ENCODE results near the gene MCEMP1. TPM values are rescaled to one million over a fixed set of nuclear protein-coding genes. Genes with fewer than 3 reads are reported as not detected.

MCEMP1 gene
- total and polyA plus RNA-seq, 7 experiments from 2014 or later, result 1.2 to 12.3 TPM; not detected in 5

DNA sequence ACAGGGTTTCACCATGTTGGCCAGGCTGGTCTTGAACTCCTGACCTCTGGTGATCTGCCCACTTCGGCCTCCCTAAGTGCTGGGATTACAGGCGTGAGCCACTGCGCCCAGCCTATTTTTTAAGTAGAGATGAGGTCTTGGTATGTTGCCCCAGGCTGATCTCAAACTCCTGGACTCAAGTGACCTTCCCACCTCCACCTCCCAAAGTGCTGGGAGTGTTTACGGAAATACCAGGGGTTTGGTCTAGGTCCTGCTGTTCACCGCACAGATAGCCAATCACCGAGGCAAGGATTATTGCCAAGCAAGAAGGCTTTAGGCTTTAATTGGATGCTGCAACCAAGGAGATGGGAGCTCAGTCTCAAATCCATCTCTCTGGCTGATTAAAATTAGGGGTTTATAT lies 43.5 kb downstream of the MCEMP1 start:
- Mint-ChIP-seq H3K4me3 (no peak overlapping the region), H3K9me3 (peaks cover 0 to 6% (median 0%) of the 10 kb centered on the region in 11 donors), H3K27me3 (no peaks in the 10 kb centered on the region), H3K4me1 (peaks cover 0 to 8% (median 7%) of the 10 kb centered on the region in 7 donors), H3K36me3 (no peaks in the 10 kb centered on the region), H3K27ac (peak overlapping the region in 2 of 9 donors; percentile 10 to 12)
- Histone ChIP-seq H3K27me3 (ENCODE audit: control insufficient read depth in 2 of 2, insufficient read depth in 2 of 2, low read length in 2 of 2) (no peaks in the 10 kb centered on the region), H3K4me1 (ENCODE audit: control insufficient read depth in 2 of 2, insufficient read depth in 2 of 2, low read length in 2 of 2) (peaks cover 7% of the 10 kb centered on the region in 2 donors), H3K36me3 (ENCODE audit: control insufficient read depth in 2 of 3, insufficient read depth in 3 of 3, low read length in 3 of 3) (no peaks in the 10 kb centered on the region), H3K4me3 (ENCODE audit: low read length) (no peak overlapping the region), H3K27ac (ENCODE audit: low read depth, low read length) (no peak overlapping the region), H3K9me3 (ENCODE audit: control insufficient read depth in 2 of 3, low read length in 3 of 3) (no peaks in the 10 kb centered on the region)
- CTCF ChIA-PET, result no interaction called here
- intact Hi-C loops (cut with micrococcal nuclease), result no loop called here
- POLR2A ChIA-PET, result interaction anchor here (1.9 kb wide), 1 partner anchor 15 kb away, joined by 7 read pairs; no protein-coding TSS in a partner anchor
- ATAC-seq (no peak), DNase-seq (no peak)

DNA sequence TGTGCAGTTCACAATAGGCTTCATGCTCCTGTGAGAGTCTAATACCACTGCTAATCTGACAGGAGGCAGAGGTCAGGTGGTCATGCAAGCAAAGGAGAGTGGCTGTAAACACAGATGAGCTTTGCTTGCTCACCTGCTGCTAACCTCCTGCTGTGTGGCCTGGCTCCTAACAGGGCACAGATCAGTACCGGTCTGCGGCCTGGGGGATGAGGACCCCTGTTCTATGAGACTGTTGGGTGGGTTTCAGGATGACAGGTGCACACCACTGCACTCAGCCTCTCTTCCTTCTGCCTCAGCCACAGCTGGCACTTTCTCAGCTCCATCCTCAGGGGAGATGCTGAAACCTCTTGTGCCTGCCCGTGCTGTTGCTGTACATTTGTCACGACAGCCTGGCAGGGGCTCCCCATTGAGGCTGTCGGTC lies 45.4 kb downstream of the MCEMP1 start:
- Histone ChIP-seq H3K4me1 (ENCODE audit: control insufficient read depth in 2 of 2, insufficient read depth in 2 of 2, low read length in 2 of 2) (peaks cover 7% of the 10 kb centered on the region in 2 donors), H3K27me3 (ENCODE audit: control insufficient read depth in 2 of 2, insufficient read depth in 2 of 2, low read length in 2 of 2) (no peaks in the 10 kb centered on the region), H3K27ac (ENCODE audit: low read depth, low read length) (no peak overlapping the region), H3K9me3 (ENCODE audit: control insufficient read depth in 2 of 3, low read length in 3 of 3) (no peaks in the 10 kb centered on the region), H3K4me3 (ENCODE audit: low read length) (no peak overlapping the region), H3K36me3 (ENCODE audit: control insufficient read depth in 2 of 3, insufficient read depth in 3 of 3, low read length in 3 of 3) (no peaks in the 10 kb centered on the region)
- ATAC-seq, result no peak
- Mint-ChIP-seq H3K36me3 (peaks cover 0 to under 1% (median 0%) of the 10 kb centered on the region in 5 donors), H3K9me3 (peaks cover 0 to 4% (median 0%) of the 10 kb centered on the region in 11 donors), H3K27ac (no peak overlapping the region), H3K4me3 (no peak overlapping the region), H3K4me1 (peaks cover 0 to 8% (median 4%) of the 10 kb centered on the region in 7 donors), H3K27me3 (peaks cover 0 to 5% (median 1%) of the 10 kb centered on the region in 5 donors)
- no peak for DNase-seq
- CTCF ChIA-PET, result interaction anchor here (0.7 to 1.1 kb wide), 2 partner anchors 78 to 703 kb away, joined by 3 read pairs; no protein-coding TSS in a partner anchor
- intact Hi-C loops (cut with micrococcal nuclease), result no loop called here
- POLR2A ChIA-PET, result no interaction called here

DNA sequence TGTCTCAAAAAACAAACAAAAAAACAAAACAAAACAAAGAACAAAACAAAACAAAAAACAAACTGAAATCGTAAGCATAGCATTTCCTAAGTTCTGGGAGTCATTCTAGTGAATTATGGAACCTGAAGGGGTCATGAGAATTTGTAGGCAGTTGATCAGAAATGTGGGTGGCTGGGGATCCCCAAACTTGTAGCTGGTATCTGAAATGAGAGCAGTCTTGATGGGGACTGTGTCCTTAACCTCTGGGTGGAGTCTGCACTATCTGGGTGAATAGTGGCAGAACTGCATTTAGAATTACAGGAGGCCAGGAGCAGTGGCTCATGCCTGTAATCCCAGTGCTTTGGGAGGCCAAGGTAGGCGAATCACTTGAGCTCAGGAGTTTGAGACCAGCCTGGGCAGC lies 48.9 kb downstream of the MCEMP1 start:
- H3K27ac Mint-ChIP-seq, result peak overlapping the region in 1 of 9 donors; percentile 36
- POLR2A ChIA-PET, result no interaction called here

DNA sequence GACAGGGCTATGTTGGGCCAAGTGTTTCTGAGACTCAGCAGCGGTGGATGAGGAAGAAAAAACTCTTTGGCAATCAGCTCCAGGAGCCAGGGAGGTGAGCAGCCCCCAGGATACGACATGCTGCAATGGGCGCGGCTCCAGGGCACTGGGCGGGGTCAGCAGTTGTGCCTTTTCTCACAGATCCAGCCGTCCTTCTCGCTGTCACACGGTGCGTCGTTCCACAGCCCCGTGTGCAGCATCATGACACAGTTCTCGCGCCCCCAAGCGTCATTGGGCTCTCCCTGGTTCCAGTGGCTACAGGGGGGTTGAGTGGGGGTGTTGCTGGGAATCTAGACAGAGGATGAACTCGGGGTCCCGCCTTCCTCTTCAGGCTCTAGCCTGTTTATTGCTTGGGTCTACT lies 52.3 kb downstream of the MCEMP1 start:
- DNase-seq, result peak in 1 of 9 donors; percentile 19
- Histone ChIP-seq H3K27ac (ENCODE audit: low read depth, low read length) (no peak overlapping the region), H3K4me1 (ENCODE audit: control insufficient read depth in 2 of 2, insufficient read depth in 2 of 2, low read length in 2 of 2) (peaks cover 0 to 16% of the 10 kb centered on the region in 2 donors), H3K4me3 (ENCODE audit: low read length) (no peak overlapping the region), H3K36me3 (ENCODE audit: control insufficient read depth in 2 of 3, insufficient read depth in 3 of 3, low read length in 3 of 3) (no peaks in the 10 kb centered on the region), H3K27me3 (ENCODE audit: control insufficient read depth in 2 of 2, insufficient read depth in 2 of 2, low read length in 2 of 2) (peaks cover 0 to 13% of the 10 kb centered on the region in 2 donors), H3K9me3 (ENCODE audit: control insufficient read depth in 2 of 3, low read length in 3 of 3) (no peaks in the 10 kb centered on the region)
- POLR2A ChIA-PET, result interaction anchor here (0.5 to 0.6 kb wide), 2 partner anchors 30 to 1292 kb away, joined by 3 read pairs; no protein-coding TSS in a partner anchor
- H3K27me3 Mint-ChIP-seq, result peaks cover 19 to 53% (median 36%) of the 10 kb centered on the region in 5 donors
- intact Hi-C loops (cut with micrococcal nuclease), result no loop called here
- peaks cover 0 to 4% (median 0%) of the 10 kb centered on the region in 5 donors for H3K36me3 Mint-ChIP-seq
- H3K4me1 Mint-ChIP-seq, result peaks cover 0 to 15% (median 14%) of the 10 kb centered on the region in 7 donors
- ATAC-seq, result peak; percentile 72
- peaks cover 0 to 4% (median 0%) of the 10 kb centered on the region in 11 donors for H3K9me3 Mint-ChIP-seq
- H3K27ac Mint-ChIP-seq, result peak overlapping the region in 1 of 9 donors; percentile 8
- H3K4me3 Mint-ChIP-seq, result peak overlapping the region in 6 of 10 donors; percentile 14 to 77 (median 67)
- CTCF ChIA-PET, result no interaction called here

More for the DNA sequence above, 48.9 kb downstream of the MCEMP1 start:
- H3K9me3 Mint-ChIP-seq, result peaks cover 0 to 4% (median 0%) of the 10 kb centered on the region in 11 donors
- H3K27ac ChIP-seq (ENCODE audit: low read depth, low read length), result no peak overlapping the region
- peaks cover 0 to 13% of the 10 kb centered on the region in 2 donors for H3K27me3 ChIP-seq (ENCODE audit: control insufficient read depth in 2 of 2, insufficient read depth in 2 of 2, low read length in 2 of 2)
- ATAC-seq (no peak), DNase-seq (no peak)
- intact Hi-C loops (cut with micrococcal nuclease), result no loop called here
- CTCF ChIA-PET, result no interaction called here
- H3K36me3 ChIP-seq (ENCODE audit: control insufficient read depth in 2 of 3, insufficient read depth in 3 of 3, low read length in 3 of 3), result no peaks in the 10 kb centered on the region
- peaks cover 0 to 16% of the 10 kb centered on the region in 2 donors for H3K4me1 ChIP-seq (ENCODE audit: control insufficient read depth in 2 of 2, insufficient read depth in 2 of 2, low read length in 2 of 2)
- H3K27me3 Mint-ChIP-seq, result peaks cover 19 to 33% (median 31%) of the 10 kb centered on the region in 5 donors
- peaks cover 0 to 15% (median 14%) of the 10 kb centered on the region in 7 donors for H3K4me1 Mint-ChIP-seq
- H3K9me3 ChIP-seq (ENCODE audit: control insufficient read depth in 2 of 3, low read length in 3 of 3), result no peaks in the 10 kb centered on the region
- H3K36me3 Mint-ChIP-seq, result peaks cover 0 to 4% (median 0%) of the 10 kb centered on the region in 5 donors
- H3K4me3 Mint-ChIP-seq, result no peak overlapping the region
- H3K4me3 ChIP-seq (ENCODE audit: low read length), result no peak overlapping the region

Other genes starting within 250 kb of the MCEMP1 start
- gene PEX11G, start 188.1 kb upstream of the MCEMP1 start, total RNA-seq, result 1 to 10 TPM in 1 of 5 experiments, under 1 TPM in 4; 0.59 to 1.2 (median 0.76) TPM
- 1 to 10 TPM in 1 of 2 donors, under 1 TPM in 1; 0.89 to 1.6 TPM for gene PEX11G, start 188.1 kb upstream of the MCEMP1 start, polyA plus RNA-seq
- 10 to 100 TPM in 1 of 5 experiments, 1 to 10 TPM in 4; 5.7 to 10.1 (median 7.2) TPM for gene ZNF358, start 161.0 kb upstream of the MCEMP1 start, total RNA-seq
- gene ZNF358, start 161.0 kb upstream of the MCEMP1 start, polyA plus RNA-seq, result 1 to 10 TPM; 1.4 to 2.6 TPM
- 10 to 100 TPM; 13.8 to 49.2 (median 18.1) TPM for gene MCOLN1, start 154.5 kb upstream of the MCEMP1 start, total RNA-seq
- 10 to 100 TPM in 1 of 2 donors, 1 to 10 TPM in 1; 8.8 to 11.7 TPM for gene MCOLN1, start 154.5 kb upstream of the MCEMP1 start, polyA plus RNA-seq
- gene PNPLA6, start 141.4 kb upstream of the MCEMP1 start, total RNA-seq, result 100 to 1,000 TPM in 4 of 5 experiments, 10 to 100 TPM in 1; 82.0 to 157 (median 133) TPM
- gene PNPLA6, start 141.4 kb upstream of the MCEMP1 start, polyA plus RNA-seq, result 10 to 100 TPM in 1 of 2 donors, 1 to 10 TPM in 1; 5.3 to 12.7 TPM
- under 1 TPM in 4 of 5 experiments, not detected in 1; 0.16 to 0.76 (median 0.35) TPM for gene CAMSAP3, start 81.2 kb upstream of the MCEMP1 start, total RNA-seq
- under 1 TPM; 0.06 to 0.07 TPM for gene CAMSAP3, start 81.2 kb upstream of the MCEMP1 start, polyA plus RNA-seq
- 10 to 100 TPM; 49.3 to 79.8 (median 76.4) TPM for gene XAB2, start 47.5 kb upstream of the MCEMP1 start, total RNA-seq
- 10 to 100 TPM in 1 of 2 donors, 1 to 10 TPM in 1; 6.4 to 11.9 TPM for gene XAB2, start 47.5 kb upstream of the MCEMP1 start, polyA plus RNA-seq
- gene PET100, start 47.3 kb upstream of the MCEMP1 start, total RNA-seq, result 100 to 1,000 TPM; 112 to 134 (median 117) TPM
- 100 to 1,000 TPM; 158 to 274 TPM for gene PET100, start 47.3 kb upstream of the MCEMP1 start, polyA plus RNA-seq
- 10 to 100 TPM in 1 of 5 experiments, 1 to 10 TPM in 4; 2.2 to 13.4 (median 5.4) TPM for gene PCP2, start 43.4 kb upstream of the MCEMP1 start, total RNA-seq
- not detected for gene PCP2, start 43.4 kb upstream of the MCEMP1 start, polyA plus RNA-seq
- 100 to 1,000 TPM; 158 to 411 (median 187) TPM for gene STXBP2, start 40.0 kb upstream of the MCEMP1 start, total RNA-seq
- 10 to 100 TPM; 52.8 to 61.1 TPM for gene STXBP2, start 40.0 kb upstream of the MCEMP1 start, polyA plus RNA-seq
- gene RETN, start 8.0 kb upstream of the MCEMP1 start, total RNA-seq, result 1 to 10 TPM in 1 of 5 experiments, not detected in 4; 3.4 TPM
- gene RETN, start 8.0 kb upstream of the MCEMP1 start, polyA plus RNA-seq, result not detected
- gene TRAPPC5, start 3.7 kb downstream of the MCEMP1 start, total RNA-seq, result 10 to 100 TPM; 43.7 to 79.3 (median 75.4) TPM
- gene TRAPPC5, start 3.7 kb downstream of the MCEMP1 start, polyA plus RNA-seq, result 100 to 1,000 TPM; 165 to 191 TPM
- 1 to 10 TPM in 2 of 5 experiments, under 1 TPM in 1, not detected in 2; 0.32 to 3.8 (median 1.3) TPM for gene FCER2, start 25.0 kb downstream of the MCEMP1 start, total RNA-seq
- under 1 TPM; 0.48 to 0.52 TPM for gene FCER2, start 25.0 kb downstream of the MCEMP1 start, polyA plus RNA-seq
- gene CLEC4G, start 55.0 kb downstream of the MCEMP1 start, total RNA-seq, result 1 to 10 TPM in 1 of 5 experiments, not detected in 4; 1.2 TPM
- gene CLEC4G, start 55.0 kb downstream of the MCEMP1 start, polyA plus RNA-seq, result not detected
- under 1 TPM in 3 of 5 experiments, not detected in 2; 0.27 to 0.68 (median 0.32) TPM for gene CD209, start 70.4 kb downstream of the MCEMP1 start, total RNA-seq
- not detected for gene CD209, start 70.4 kb downstream of the MCEMP1 start, polyA plus RNA-seq
- not detected for gene CLEC4M, start 86.2 kb downstream of the MCEMP1 start, total RNA-seq
- under 1 TPM in 1 of 2 donors, not detected in 1; 0.74 TPM for gene CLEC4M, start 86.2 kb downstream of the MCEMP1 start, polyA plus RNA-seq
- gene EVI5L, start 153.1 kb downstream of the MCEMP1 start, total RNA-seq, result 10 to 100 TPM in 3 of 5 experiments, 1 to 10 TPM in 2; 7.4 to 12.2 (median 11.4) TPM
- gene EVI5L, start 153.1 kb downstream of the MCEMP1 start, polyA plus RNA-seq, result 1 to 10 TPM; 2.5 to 3.8 TPM
- 1 to 10 TPM in 1 of 5 experiments, under 1 TPM in 3, not detected in 1; 0.08 to 1.2 (median 0.16) TPM for gene PRR36, start 197.3 kb downstream of the MCEMP1 start, total RNA-seq
- gene PRR36, start 197.3 kb downstream of the MCEMP1 start, polyA plus RNA-seq, result under 1 TPM; 0.08 to 0.12 TPM
- gene LRRC8E, start 211.4 kb downstream of the MCEMP1 start, total RNA-seq, result under 1 TPM in 1 of 5 experiments, not detected in 4; 0.24 TPM
- under 1 TPM in 1 of 2 donors, not detected in 1; 0.53 TPM for gene LRRC8E, start 211.4 kb downstream of the MCEMP1 start, polyA plus RNA-seq
- 100 to 1,000 TPM in 1 of 5 experiments, 10 to 100 TPM in 4; 48.7 to 109 (median 66.5) TPM for gene MAP2K7, start 226.8 kb downstream of the MCEMP1 start, total RNA-seq
- 1 to 10 TPM; 1.8 to 2.0 TPM for gene MAP2K7, start 226.8 kb downstream of the MCEMP1 start, polyA plus RNA-seq
- gene TGFBR3L, start 237.7 kb downstream of the MCEMP1 start, total RNA-seq, result 1 to 10 TPM in 4 of 5 experiments, under 1 TPM in 1; 0.27 to 4.0 (median 1.6) TPM
- gene TGFBR3L, start 237.7 kb downstream of the MCEMP1 start, polyA plus RNA-seq, result not detected
- gene SNAPC2, start 243.2 kb downstream of the MCEMP1 start, total RNA-seq, result 10 to 100 TPM; 12.3 to 24.4 (median 21.4) TPM
- 10 to 100 TPM; 11.5 to 18.2 TPM for gene SNAPC2, start 243.2 kb downstream of the MCEMP1 start, polyA plus RNA-seq
- gene CTXN1, start 249.0 kb downstream of the MCEMP1 start, total RNA-seq, result under 1 TPM in 1 of 5 experiments, not detected in 4; 0.32 TPM
- not detected for gene CTXN1, start 249.0 kb downstream of the MCEMP1 start, polyA plus RNA-seq